Dendritic cell treated with granulocyte-macrophage colony-stimulating factor and Interleukin-4, amounts not matched to agents 40 ng/mL and 50 ng/mL, for 4 days (primary cell): ENCODE data around the gene CBX6.

Experiments used
- H3K27ac Mint-ChIP-seq: one replicate; pipeline ENCODE4 v1.8.0; 2022; ENCODE audit warnings: mild to moderate bottlenecking, mixed read lengths
- H3K27me3 Mint-ChIP-seq: one replicate; pipeline ENCODE4 v1.8.0; 2022; ENCODE audit warnings: mild to moderate bottlenecking, mixed read lengths
- H3K36me3 Mint-ChIP-seq: one replicate; pipeline ENCODE4 v1.8.0; 2022; ENCODE audit warnings: low read depth, mixed read lengths
- H3K4me1 Mint-ChIP-seq: one replicate; pipeline ENCODE4 v1.8.0; 2022; ENCODE audit warnings: low read depth, mixed read lengths
- H3K4me3 Mint-ChIP-seq: one replicate; pipeline ENCODE4 v1.8.0; 2022; ENCODE audit warnings: mild to moderate bottlenecking, moderate library complexity, mixed read lengths
- H3K9me3 Mint-ChIP-seq: one replicate; pipeline ENCODE4 v1.8.0; 2022; ENCODE audit warnings: mixed read lengths
- intact Hi-C: fragments of 100-400 bp; cut with micrococcal nuclease; formaldehyde crosslinking; loops from one replicate; pipeline ENCODE4 v1.15.0; 2022

CBX6 gene

GRCh38 chr22:38820020-38820419 is 52.0 kb downstream of the CBX6 start:
- Mint-ChIP-seq H3K4me1 (no peaks in the 10 kb centered on the region), H3K27ac (no peak overlapping the region)
- intact Hi-C loops = no loop called here

GRCh38 chr22:38819387-38819940 is 52.6 kb downstream of the CBX6 start:
- H3K4me1 Mint-ChIP-seq = no peaks in the 10 kb centered on the region
- H3K27me3 Mint-ChIP-seq = peaks cover 45% of the 10 kb centered on the region
- no peaks in the 10 kb centered on the region for H3K36me3 Mint-ChIP-seq
- intact Hi-C loops = no loop called here
- no peak overlapping the region for H3K27ac Mint-ChIP-seq
- H3K4me3 Mint-ChIP-seq = no peak overlapping the region
- no peaks in the 10 kb centered on the region for H3K9me3 Mint-ChIP-seq

More at GRCh38 chr22:38820020-38820419, 52.0 kb downstream of the CBX6 start:
- Mint-ChIP-seq H3K4me3 (no peak overlapping the region), H3K9me3 (no peaks in the 10 kb centered on the region), H3K27me3 (peaks cover 40% of the 10 kb centered on the region), H3K36me3 (no peaks in the 10 kb centered on the region)

GRCh38 chr22:38817196-38817595 is 54.8 kb downstream of the CBX6 start:
- H3K9me3 Mint-ChIP-seq = no peaks in the 10 kb centered on the region
- no peaks in the 10 kb centered on the region for H3K4me1 Mint-ChIP-seq

GRCh38 chr22:38815842-38816241 is 56.2 kb downstream of the CBX6 start:
- H3K4me1 Mint-ChIP-seq = no peaks in the 10 kb centered on the region
- no peak overlapping the region for H3K4me3 Mint-ChIP-seq
- peaks cover 43% of the 10 kb centered on the region for H3K27me3 Mint-ChIP-seq
- no peaks in the 10 kb centered on the region for H3K36me3 Mint-ChIP-seq
- H3K9me3 Mint-ChIP-seq = no peaks in the 10 kb centered on the region
- H3K27ac Mint-ChIP-seq = no peak overlapping the region
- intact Hi-C loops = no loop called here

More at GRCh38 chr22:38817196-38817595, 54.8 kb downstream of the CBX6 start:
- Mint-ChIP-seq H3K27ac (no peak overlapping the region), H3K36me3 (no peaks in the 10 kb centered on the region), H3K4me3 (no peak overlapping the region), H3K27me3 (peaks cover 42% of the 10 kb centered on the region)
- intact Hi-C loops = no loop called here
